K562 (cell line): ENCODE results near the gene CHST12. TPM values are rescaled to one million over a fixed set of nuclear protein-coding genes. Genes with fewer than 3 reads are reported as not detected.

Source experiments
- ATAC-seq: fragments of 200-7000 bp; cut with Tn5 transposase; 3 replicates; pipeline ENCODE4 v1.9.1; 2020; ENCODE audit warnings: moderate library complexity
- BruUV-seq: library from RNA; stranded (reverse); fragments of 400-500 nt; replicated peaks from 2 replicates; lab custom pipeline; 2021; lab: Mats Ljungman, UMichigan
- CTCF ChIA-PET: fragments of 300-600 bp; formaldehyde crosslinking; extraction: SDS; loops from one replicate; lab custom pipeline; 2021; ENCODE audit warnings: low intra/inter-chr PET ratio; lab: Yijun Ruan, JAX
- POLR2A ChIA-PET: fragments of 300-600, 350-650 bp; sonication (Branson Sonifier 250); formaldehyde crosslinking; extraction: SDS; loops from one replicate; lab custom pipeline; 2021; ENCODE audit warnings: antibody characterized with exemption, inconsistent platforms; lab: Yijun Ruan, JAX
- DNase-seq, 4 experiments: peaks; one replicate each; pipeline versions ENCODE4 v3.0.0 to v3.0.0-alpha.2; 2011 to 2018; ENCODE audit warnings: low spot score in 3 of 4, mixed read lengths in 3 of 4; ENCODE audit errors: extremely low read depth in 1 of 4
- FAIRE-seq: peaks from 2 replicates; lab custom pipeline; 2011; peaks lifted over from hg19 to GRCh38; lab: Jason Lieb, UNC
- H2AFZ ChIP-seq: 2 replicates; pipeline ENCODE4 v1.6.0; 2011; ENCODE audit warnings: low read depth, low read length, control low read depth, inconsistent platforms
- H3K27ac ChIP-seq: fragments of 200-600 bp; 3 replicates; pipeline ENCODE4 v1.8.0; 2011; ENCODE audit warnings: low read depth, mild to moderate bottlenecking, control low read depth, inconsistent platforms, low read length, moderate library complexity, mixed read lengths; ENCODE audit errors: extremely low read depth
- H3K27me3 ChIP-seq, 2 experiments: fragments of 300-600 bp in 1 of 2; 2 replicates in 1 of 2; 3 replicates in 1 of 2; pipeline versions ENCODE4 v1.6.0 to v1.8.0; 2011; ENCODE audit warnings: inconsistent platforms in 2 of 2, low read length in 2 of 2, mild to moderate bottlenecking in 1 of 2, mixed read lengths in 1 of 2, moderate library complexity in 1 of 2; ENCODE audit not compliant: control insufficient read depth in 2 of 2, insufficient read depth in 2 of 2
- H3K36me3 ChIP-seq: fragments of 300-600 bp; 3 replicates; pipeline ENCODE4 v1.8.0; 2011; ENCODE audit warnings: mild to moderate bottlenecking, low read length, inconsistent platforms; ENCODE audit not compliant: control insufficient read depth, insufficient read depth
- H3K4me1 ChIP-seq, 2 experiments: fragments of 200-600 bp in 1 of 2; replicated peaks in 1 of 2; 2 replicates in 1 of 2; 3 replicates in 1 of 2; pipeline versions ENCODE4 v1.5.1 to v1.8.0; 2011; ENCODE audit warnings: inconsistent platforms in 2 of 2, low read length in 2 of 2, mild to moderate bottlenecking in 1 of 2, mixed read lengths in 1 of 2, moderate library complexity in 1 of 2; ENCODE audit not compliant: control insufficient read depth in 2 of 2, insufficient read depth in 2 of 2
- H3K4me2 ChIP-seq: 2 replicates; pipeline ENCODE4 v1.6.1; 2011; ENCODE audit warnings: low read length, control low read depth, inconsistent platforms, mixed read lengths; ENCODE audit not compliant: insufficient read depth
- H3K4me3 ChIP-seq: fragments of 200-600 bp; sonication (generic), shearing (Covaris generic); 2 replicates; pipeline ENCODE4 v1.5.1; 2016; ENCODE audit warnings: control low read depth, inconsistent platforms
- H3K79me2 ChIP-seq: fragments of 200-600 bp; 3 replicates; pipeline ENCODE4 v1.8.0; 2011; ENCODE audit warnings: low read length, inconsistent platforms; ENCODE audit not compliant: control insufficient read depth, insufficient read depth
- H3K9ac ChIP-seq, 2 experiments: 2 replicates each; pipeline versions ENCODE4 v1.6.0 to v1.6.1; 2011; ENCODE audit warnings: low read depth in 2 of 2, low read length in 2 of 2, control low read depth in 1 of 2, inconsistent platforms in 1 of 2, mild to moderate bottlenecking in 1 of 2, mixed read lengths in 1 of 2; ENCODE audit not compliant: insufficient read depth in 1 of 2
- H3K9me1 ChIP-seq: one replicate; pipeline ENCODE4 v1.6.0; 2011; ENCODE audit warnings: inconsistent platforms, mild to moderate bottlenecking, low read length, moderate library complexity; ENCODE audit not compliant: control insufficient read depth, insufficient read depth
- H3K9me3 ChIP-seq: replicated peaks from 2 replicates; pipeline ENCODE4 v1.5.1; 2011; ENCODE audit warnings: low read depth, low read length, inconsistent platforms; ENCODE audit not compliant: control insufficient read depth, insufficient read depth
- H4K20me1 ChIP-seq: replicated peaks from 2 replicates; pipeline ENCODE4 v1.6.1; 2011; ENCODE audit warnings: low read length, inconsistent platforms, mixed read lengths; ENCODE audit not compliant: control insufficient read depth, insufficient read depth
- CREB3L1 ChIP-seq: fragments of 450-650 bp; IDR thresholded peaks from 2 replicates; pipeline ENCODE4 v1.6.1; 2014; ENCODE audit warnings: low read depth, mild to moderate bottlenecking, moderate library complexity, borderline replicate concordance
- LARP7 ChIP-seq: fragments of 450-650 bp; IDR thresholded peaks from 2 replicates; pipeline ENCODE4 v1.6.1; 2016
- NFIC ChIP-seq: fragments of 450-650 bp; IDR thresholded peaks from 2 replicates; pipeline ENCODE4 v1.6.1; 2017; ENCODE audit warnings: mild to moderate bottlenecking, inconsistent platforms
- RBFOX2 ChIP-seq: fragments of 200-400 bp; formaldehyde crosslinking; IDR thresholded peaks from 2 replicates; pipeline ENCODE4 v1.6.1; 2017; ENCODE audit warnings: low read depth, mild to moderate bottlenecking, low read length, moderate library complexity
- ZNF175 ChIP-seq: fragments of 200-800 bp; sonication (Bioruptor generic); IDR thresholded peaks from 2 replicates; pipeline ENCODE4 v1.6.1; 2016; ENCODE audit warnings: low read depth, mild to moderate bottlenecking, missing genetic modification characterization, missing compliant biosample characterization
- ZNF609 ChIP-seq: sonication (generic); formaldehyde crosslinking; IDR thresholded peaks from 2 replicates; pipeline ENCODE4 v1.8.1; 2023; ENCODE audit warnings: missing genetic modification reagents, mild to moderate bottlenecking, borderline replicate concordance
- WGBS: fragments of 100-300 bp; shearing (Covaris generic); methylation state at CpG from one replicate; pipeline ENCODE4 v1.1.6; 2016; ENCODE audit warnings: low coverage, mixed read lengths; ENCODE audit not compliant: insufficient coverage; ENCODE audit errors: missing lambda C conversion rate; 5-methylcytosine and 5-hydroxymethylcytosine counted together
- in situ Hi-C: fragments of 300-500 bp; cut with MboI; formaldehyde crosslinking; loops from 4 replicates; pipeline ENCODE4 v1.15.0; 2018; ENCODE audit warnings: inconsistent platforms, mixed read lengths
- intact Hi-C: fragments of 100-400 bp; cut with micrococcal nuclease; formaldehyde crosslinking; loops from 2 replicates; pipeline ENCODE4 v1.14.2; 2022
- polyA plus RNA-seq, 8 experiments: library from polyadenylated mRNA; depleted of rRNA in 4 of 8; stranded (reverse) in 5 of 8; unstranded in 3 of 8; fragments of >200 nt; fragmentation: Nextera tagmentation in 2 of 8; fragmentation: Illumina TruSeq in 1 of 8; extraction: Ambion mirVana in 2 of 8; extraction: Trizol in 1 of 8; gene quantifications; 2 replicates each; pipeline versions ENCODE4 v1.2.1 to v1.2.3, GENCODE V29; 2011 to 2014; ENCODE audit warnings: inconsistent platforms in 1 of 8, missing spikeins in 1 of 8
- total RNA-seq, 7 experiments: library from RNA; depleted of rRNA in 6 of 7; stranded (reverse); fragments of >200 nt in 6 of 7; fragmentation: Illumina TruSeq in 2 of 7; extraction: Trizol in 2 of 7; gene quantifications; 2 replicates each; pipeline versions ENCODE4 v1.2.1 to v1.2.3, GENCODE V29; 2011 to 2021; ENCODE audit warnings: low replicate concordance in 1 of 7

CHST12 gene
- total and polyA plus RNA-seq, 9 of the 15 experiments (the other 6 are each of a cell fraction or from before 2014, with no cell fraction given) = 0.18 to 19.8 (median 3.6) TPM

- Histone ChIP-seq H3K79me2 (no peaks in the 10 kb centered on the region), H3K9me3 (no peaks in the 10 kb centered on the region), H3K27me3 (no peaks in the 10 kb centered on the region), H3K36me3 (peaks cover 10% of the 10 kb centered on the region; the same call in 2 of the 3 replicates), H3K9me1 (no peaks in the 10 kb centered on the region), H3K9ac (no peak overlapping the region), H3K4me1 (peaks cover 5 to 38% of the 10 kb centered on the region in 2 experiments; a peak in 2 of 5 replicates), H2AFZ (no peak overlapping the region), H3K27ac (no peak overlapping the region), H3K4me3 (no peak overlapping the region), H4K20me1 (no peaks in the 10 kb centered on the region), H3K4me2 (no peak overlapping the region)
- ChIA-PET CTCF (no interaction called here), POLR2A (interaction anchor here (0.7 kb wide), 2 partner anchors 12 to 30 kb away, joined by 3 to 4 read pairs; no protein-coding TSS in a partner anchor)
- intact Hi-C loops = no loop called here
- FAIRE-seq = no peak
- no peak for ATAC-seq
- no peak for DNase-seq
- WGBS = 80% methylated on average over 17 of the region's 17 CpGs
- BruUV-seq = no TSS peak
- in situ Hi-C loops = no loop called here
- peak; percentile 71 for TF ChIP-seq NFIC
- TF ChIP-seq RBFOX2 = no peak
Measured at GRCh38 chr7:2386964-2387669, 16.3 kb upstream of the CHST12 start.

- Histone ChIP-seq H3K79me2 (no peaks in the 10 kb centered on the region), H2AFZ (no peak overlapping the region), H3K27me3 (no peaks in the 10 kb centered on the region), H4K20me1 (no peaks in the 10 kb centered on the region), H3K4me3 (no peak overlapping the region), H3K4me2 (no peak overlapping the region), H3K9me1 (no peaks in the 10 kb centered on the region), H3K9me3 (no peaks in the 10 kb centered on the region), H3K36me3 (peaks cover 5% of the 10 kb centered on the region; the same call in 1 of the 3 replicates), H3K4me1 (peaks cover 5 to 33% of the 10 kb centered on the region in 2 experiments; a peak in 2 of 5 replicates), H3K27ac (no peak overlapping the region), H3K9ac (no peak overlapping the region; a peak in 1 of 4 replicates)
- 79% methylated on average over 27 of the region's 31 CpGs for WGBS
- BruUV-seq = no TSS peak
- in situ Hi-C loops (no loop called here), intact Hi-C loops (no loop called here)
- ChIA-PET CTCF (no interaction called here), POLR2A (interaction anchor here (0.7 kb wide), 1 partner anchor 11 kb away, joined by 4 read pairs; no protein-coding TSS in a partner anchor)
- DNase-seq (no peak), ATAC-seq (no peak), FAIRE-seq (no peak)
- no peak for TF ChIP-seq LARP7
- TF ChIP-seq ZNF175 (CRISPR knock-in tag) = no peak
- no peak for TF ChIP-seq ZNF609 (CRISPR knock-in tag)
- TF ChIP-seq CREB3L1 = no peak
Measured at GRCh38 chr7:2387897-2388636, 15.3 kb upstream of the CHST12 start.
